Adrenal gland (tissue), 12 donors: ENCODE data around the gene FHIT. TPM values are rescaled to one million over a fixed set of nuclear protein-coding genes. Genes with fewer than 3 reads are reported as not detected.

Experiments used
- DNase-seq, 7 donors: peaks; one replicate each; pipeline ENCODE4 v3.0.0-alpha.2; 2019 to 2020
- H3K27ac ChIP-seq, 5 donors: fragments of 200-600 bp; sonication (generic) in 4 of 5; 1 replicate in 3 of 5; 2 replicates in 2 of 5; pipeline versions ENCODE4 v1.5.1 to v1.8.0; 2016 to 2020; ENCODE audit warnings: mild to moderate bottlenecking in 1 of 5
- H3K27me3 ChIP-seq: fragments of 200-600 bp; 2 replicates; pipeline ENCODE4 v1.8.0; 2021
- H3K36me3 ChIP-seq, 2 donors: fragments of 200-600 bp; replicated peaks in 1 of 2; 1 replicate in 1 of 2; 2 replicates in 1 of 2; pipeline versions ENCODE4 v1.5.1 to v1.8.0; 2018 to 2022
- H3K4me1 ChIP-seq, 2 donors: fragments of 200-600 bp; replicated peaks in 1 of 2; 1 replicate in 1 of 2; 2 replicates in 1 of 2; pipeline versions ENCODE4 v1.5.1 to v1.8.0; 2018 to 2021
- H3K4me3 ChIP-seq, 4 donors: fragments of 200-600 bp; sonication (generic) in 3 of 4; one replicate each; pipeline ENCODE4 v1.5.1; 2016 to 2018
- H3K9me3 ChIP-seq, 3 donors: fragments of 200-600 bp; sonication (generic) in 1 of 3; replicated peaks in 1 of 3; 1 replicate in 2 of 3; 2 replicates in 1 of 3; pipeline versions ENCODE4 v1.5.1 to v1.8.0; 2016 to 2021
- POLR2A ChIP-seq, 2 donors: fragments of 450-650 bp; IDR thresholded peaks; one replicate each; pipeline ENCODE4 v1.6.1; 2017; ENCODE audit warnings: antibody characterized with exemption in 2 of 2, mild to moderate bottlenecking in 2 of 2, moderate library complexity in 1 of 2
- WGBS, 4 donors: extraction: QIAGEN DNeasy Blood & Tissue Kit in 2 of 4; methylation state at CpG; one replicate each; pipeline versions ENCODE4 v1.1.5 to v1.1.7; 2013 to 2017; 5-methylcytosine and 5-hydroxymethylcytosine counted together
- intact Hi-C, 2 donors: fragments of 100-400 bp; cut with DNase I; formaldehyde crosslinking; loops; one replicate each; pipeline versions ENCODE4 v1.14.1 to v1.15.0; 2022 to 2023
- polyA plus RNA-seq, 3 donors: library from polyadenylated mRNA; stranded (reverse); fragments of 200-250 nt in 2 of 3; fragments of 350-450 nt in 1 of 3; fragmentation: Illumina TruSeq in 1 of 3; extraction: RNeasy Lipid Tissue Mini Kit (QIAGEN cat#74804) in 1 of 3; gene quantifications; one replicate each; pipeline ENCODE4 v1.2.3, GENCODE V29; 2013 to 2014
- total RNA-seq, 9 donors: library from RNA; depleted of rRNA in 4 of 9; stranded (reverse); fragments of >200 nt in 4 of 9; fragments of 120-200 nt in 1 of 9; fragmentation: NEBNext Ultra II Directional in 1 of 9; extraction: Animal tissue kit (Norgen Biotek cat#: 25700) in 1 of 9; gene quantifications; one replicate each; pipeline versions ENCODE4 v1.1.0 to v1.2.4, GENCODE V29; 2013 to 2023
- TF ChIP-seq, protein P1 (sequence below), 6 experiments: fragments of 450-650 bp in 4 of 6; fragments of 200-600 bp in 2 of 6; sonication (generic) in 1 of 6; IDR thresholded peaks; 1 replicate in 5 of 6; 2 replicates in 1 of 6; pipeline versions ENCODE4 v1.5.1 to v1.8.0; 2016 to 2021; ENCODE audit warnings: antibody characterized with exemption in 6 of 6, mild to moderate bottlenecking in 2 of 6, moderate library complexity in 1 of 6
- donor health status: healthy with polysubstance abuse.
- donor health status: Bipolar disorder and iron deficiency.
- donor health status: DM: yes; HTN: yes; CAD: no.
- donor health status: DM: no; HTN: no; CAD: no.
- donor health status: DM: no; HTN: no; CAD: no.
- donor health status: DM: yes; HTN: yes; CAD: no.

The FHIT gene
- total and polyA plus RNA-seq, 12 donors: 14.1 to 43.9 (median 28.8) TPM

DNA sequence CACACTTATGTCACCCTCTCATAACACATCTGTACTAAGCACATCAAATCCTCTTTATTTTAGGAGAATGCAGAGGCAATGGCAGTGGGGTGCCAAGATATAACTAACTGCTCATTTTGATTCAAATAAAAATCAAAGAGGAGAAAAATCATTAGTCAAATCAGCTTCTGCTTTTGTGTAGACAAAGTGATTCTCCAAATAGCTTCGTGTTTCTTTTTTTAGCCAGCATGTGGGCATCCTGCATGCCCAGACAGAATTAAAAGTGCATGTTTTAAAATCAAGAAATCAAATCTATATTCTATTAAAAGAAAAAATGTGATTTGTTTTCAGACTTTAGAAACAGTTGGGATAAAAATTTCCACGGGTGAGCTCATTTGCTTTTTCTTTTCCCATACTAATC lies 1440.1 kb downstream of the FHIT start:
- Histone ChIP-seq H3K27me3 (no peaks in the 10 kb centered on the region), H3K4me3 (no peak overlapping the region), H3K4me1 (no peaks in the 10 kb centered on the region), H3K27ac (no peak overlapping the region), H3K36me3 (no peaks in the 10 kb centered on the region), H3K9me3 (no peaks in the 10 kb centered on the region)
- TF ChIP-seq, protein P1, sequence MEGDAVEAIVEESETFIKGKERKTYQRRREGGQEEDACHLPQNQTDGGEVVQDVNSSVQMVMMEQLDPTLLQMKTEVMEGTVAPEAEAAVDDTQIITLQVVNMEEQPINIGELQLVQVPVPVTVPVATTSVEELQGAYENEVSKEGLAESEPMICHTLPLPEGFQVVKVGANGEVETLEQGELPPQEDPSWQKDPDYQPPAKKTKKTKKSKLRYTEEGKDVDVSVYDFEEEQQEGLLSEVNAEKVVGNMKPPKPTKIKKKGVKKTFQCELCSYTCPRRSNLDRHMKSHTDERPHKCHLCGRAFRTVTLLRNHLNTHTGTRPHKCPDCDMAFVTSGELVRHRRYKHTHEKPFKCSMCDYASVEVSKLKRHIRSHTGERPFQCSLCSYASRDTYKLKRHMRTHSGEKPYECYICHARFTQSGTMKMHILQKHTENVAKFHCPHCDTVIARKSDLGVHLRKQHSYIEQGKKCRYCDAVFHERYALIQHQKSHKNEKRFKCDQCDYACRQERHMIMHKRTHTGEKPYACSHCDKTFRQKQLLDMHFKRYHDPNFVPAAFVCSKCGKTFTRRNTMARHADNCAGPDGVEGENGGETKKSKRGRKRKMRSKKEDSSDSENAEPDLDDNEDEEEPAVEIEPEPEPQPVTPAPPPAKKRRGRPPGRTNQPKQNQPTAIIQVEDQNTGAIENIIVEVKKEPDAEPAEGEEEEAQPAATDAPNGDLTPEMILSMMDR (IDR thresholded peaks at IDR 0.05): no peak
- no peak for TF ChIP-seq POLR2A (IDR thresholded peaks at IDR 0.05)
- intact Hi-C loops: no loop called here
- DNase-seq: no peak
- WGBS, 4 donors: 62 to 73% (median 71%) methylated on average over 2 of the region's 2 CpGs

DNA sequence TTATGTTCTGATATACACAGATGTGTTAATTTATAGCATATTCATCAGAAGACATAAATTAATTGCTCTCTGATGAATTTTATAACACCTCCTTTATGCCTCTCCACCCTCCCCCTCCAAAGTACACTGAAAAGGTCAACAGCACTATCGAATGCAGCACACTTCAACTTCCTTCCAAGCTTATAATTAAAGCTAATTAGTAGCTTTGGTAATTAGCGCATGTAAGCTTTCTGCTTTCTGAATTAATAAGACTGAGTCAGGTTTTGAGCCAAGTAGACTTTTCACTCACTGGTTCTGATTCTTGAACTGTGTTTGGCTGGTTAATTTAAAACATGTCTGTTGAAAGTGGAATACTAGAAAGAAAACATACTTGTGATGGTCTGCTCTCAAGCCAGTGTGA lies 1440.6 kb downstream of the FHIT start:
- Histone ChIP-seq H3K27me3 (no peaks in the 10 kb centered on the region), H3K4me3 (no peak overlapping the region), H3K36me3 (no peaks in the 10 kb centered on the region), H3K27ac (no peak overlapping the region), H3K4me1 (no peaks in the 10 kb centered on the region), H3K9me3 (no peaks in the 10 kb centered on the region)
- DNase-seq: no peak
- intact Hi-C loops: no loop called here
- no peak for TF ChIP-seq POLR2A (IDR thresholded peaks at IDR 0.05)
- TF ChIP-seq, protein P1 (IDR thresholded peaks at IDR 0.05): no peak
- WGBS, 4 donors: 91 to 94% (median 93%) methylated on average over 2 of the region's 2 CpGs

DNA sequence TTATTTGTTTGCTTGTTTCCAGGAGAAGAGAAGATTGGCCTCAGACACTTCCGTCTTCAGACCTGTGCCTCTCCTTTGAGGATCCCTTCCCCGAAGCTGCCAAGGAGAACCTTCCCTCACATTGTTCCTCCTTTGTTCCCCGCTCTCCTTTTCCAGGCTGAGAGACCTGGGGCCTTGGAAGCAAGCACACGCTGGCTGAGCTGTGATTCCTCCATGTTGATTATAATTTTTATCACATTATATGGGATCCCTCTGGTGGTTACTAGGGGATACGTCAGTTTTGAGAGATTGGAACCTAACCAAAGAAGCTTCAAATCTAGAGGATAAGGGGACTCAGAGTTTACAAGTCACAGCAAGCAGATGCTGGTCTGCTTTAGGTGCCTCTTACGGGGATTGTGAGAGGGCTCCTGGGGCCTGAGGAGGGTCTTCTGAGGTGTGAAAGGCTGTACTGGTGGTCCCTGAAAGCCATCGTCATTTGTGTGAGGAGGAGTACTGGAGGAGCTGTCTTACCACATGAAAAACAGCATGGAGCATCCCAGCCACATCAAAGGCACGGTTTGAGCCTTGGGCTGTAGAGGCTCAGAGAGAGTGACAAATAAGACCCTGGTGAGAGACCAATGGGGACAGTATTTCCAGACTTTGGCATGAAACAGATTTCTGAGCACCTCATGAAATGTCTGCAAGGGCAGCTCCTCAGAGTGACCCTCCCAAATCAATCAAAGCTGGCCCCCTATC lies 1441.4 kb downstream of the FHIT start:
- Histone ChIP-seq H3K27ac (no peak overlapping the region), H3K27me3 (no peaks in the 10 kb centered on the region), H3K4me3 (no peak overlapping the region), H3K36me3 (no peaks in the 10 kb centered on the region), H3K4me1 (no peaks in the 10 kb centered on the region), H3K9me3 (no peaks in the 10 kb centered on the region)
- intact Hi-C loops: no loop called here
- WGBS, 4 donors: 71 to 83% (median 80%) methylated on average over 8 of the region's 8 CpGs
- DNase-seq: no peak
- TF ChIP-seq, protein P1 (IDR thresholded peaks at IDR 0.05): peak in 4 of 6 experiments; percentile 18 to 43 (median 32)
- no peak for TF ChIP-seq POLR2A (IDR thresholded peaks at IDR 0.05)

DNA sequence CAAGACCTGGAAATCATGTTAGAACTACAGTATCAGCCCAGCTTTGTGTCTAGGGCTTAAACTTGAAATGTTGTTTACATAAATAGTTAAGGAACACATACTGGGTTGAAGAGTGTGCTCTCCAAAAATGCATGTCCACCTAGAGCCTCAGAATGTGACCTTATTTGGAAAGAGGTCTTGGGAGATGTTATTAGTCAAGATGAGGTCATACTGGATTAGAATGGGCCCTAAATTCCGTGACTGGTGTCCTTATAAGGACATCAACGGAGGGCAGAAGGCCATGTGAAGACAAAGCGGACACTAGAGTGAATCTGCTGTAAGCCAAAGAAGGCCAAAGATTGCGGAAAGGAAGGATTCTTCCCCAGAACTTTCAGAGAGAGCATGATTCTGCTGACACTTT lies 1442.2 kb downstream of the FHIT start:
- intact Hi-C loops: no loop called here
- H3K27me3 ChIP-seq: no peaks in the 10 kb centered on the region
- H3K4me1 ChIP-seq: no peaks in the 10 kb centered on the region
- no peaks in the 10 kb centered on the region for H3K36me3 ChIP-seq
- H3K4me3 ChIP-seq: no peak overlapping the region
- WGBS, 4 donors: 67 to 89% (median 76%) methylated on average over 4 of the region's 4 CpGs
- no peak overlapping the region for H3K27ac ChIP-seq
- TF ChIP-seq, protein P1 (IDR thresholded peaks at IDR 0.05): no peak
- no peak for TF ChIP-seq POLR2A (IDR thresholded peaks at IDR 0.05)
- no peaks in the 10 kb centered on the region for H3K9me3 ChIP-seq
- no peak for DNase-seq
